Esophagus squamous epithelium (tissue), 5 donors: Measurements from ENCODE around the gene KIF18B. TPM values are rescaled to one million over a fixed set of nuclear protein-coding genes. Genes with fewer than 3 reads are reported as not detected.

Experiments
- DNase-seq: peaks from one replicate; lab custom pipeline; 2025; lab: John Stamatoyannopoulos, UW
- H3K27ac ChIP-seq, 4 donors: fragments of 200-600 bp; sonication (generic); one replicate each; pipeline ENCODE4 v1.5.1; 2016 to 2019; ENCODE audit warnings: mild to moderate bottlenecking in 1 of 4
- H3K27me3 ChIP-seq, 4 donors: fragments of 200-600 bp; sonication (generic); 1 replicate in 3 of 4; 2 replicates in 1 of 4; pipeline versions ENCODE4 v1.5.1 to v1.6.0; 2017 to 2021; ENCODE audit warnings: antibody characterized with exemption in 1 of 4
- H3K36me3 ChIP-seq, 3 donors: fragments of 200-600 bp; sonication (generic); one replicate each; pipeline ENCODE4 v1.5.1; 2016 to 2019
- H3K4me1 ChIP-seq, 3 donors: fragments of 200-600 bp; sonication (generic); one replicate each; pipeline ENCODE4 v1.5.1; 2017 to 2019
- H3K4me3 ChIP-seq, 4 donors: fragments of 200-600 bp; sonication (generic); 1 replicate in 3 of 4; 2 replicates in 1 of 4; pipeline ENCODE4 v1.5.1; 2016 to 2019; ENCODE audit warnings: mild to moderate bottlenecking in 2 of 4, moderate library complexity in 1 of 4
- H3K9me3 ChIP-seq, 3 donors: fragments of 200-600 bp; sonication (generic); one replicate each; pipeline ENCODE4 v1.5.1; 2016 to 2019
- CTCF ChIP-seq, 6 experiments: fragments of 450-650 bp in 4 of 6; fragments of 200-600 bp in 2 of 6; sonication (generic) in 2 of 6; IDR thresholded peaks; one replicate each; pipeline ENCODE4 v1.5.1; 2016 to 2019; ENCODE audit warnings: antibody characterized with exemption in 6 of 6, mild to moderate bottlenecking in 4 of 6, moderate library complexity in 4 of 6
- POLR2A ChIP-seq, 4 donors: fragments of 450-650 bp; IDR thresholded peaks; one replicate each; pipeline ENCODE4 v1.6.1; 2017; ENCODE audit warnings: antibody characterized with exemption in 4 of 4, mild to moderate bottlenecking in 4 of 4, moderate library complexity in 3 of 4
- WGBS, 2 donors: methylation state at CpG; one replicate each; pipeline ENCODE4 v1.1.5; 2018; 5-methylcytosine and 5-hydroxymethylcytosine counted together
- intact Hi-C: fragments of 100-400 bp; cut with DNase I; formaldehyde crosslinking; loops from one replicate; pipeline ENCODE4 v1.15.0; 2022
- total RNA-seq, 4 donors: library from RNA; depleted of rRNA; stranded (reverse); fragments of >200 nt; gene quantifications; one replicate each; pipeline ENCODE4 v1.1.0, GENCODE V29; 2016
- donor health status: DM: yes; HTN: yes; CAD: no.

KIF18B gene
- total RNA-seq, 4 donors from 2014 or later, result 3.3 to 11.1 (median 4.8) TPM

- WGBS, 2 donors, result 88 to 93% methylated on average over 3 to 5 of the region's 8 CpGs
- Histone ChIP-seq H3K27ac (no peak overlapping the region), H3K36me3 (peaks cover 0 to 49% (median 0%) of the 10 kb centered on the region in 3 donors), H3K4me1 (no peaks in the 10 kb centered on the region), H3K27me3 (no peaks in the 10 kb centered on the region), H3K9me3 (no peaks in the 10 kb centered on the region), H3K4me3 (no peak overlapping the region)
- no peak for DNase-seq
- no peak for TF ChIP-seq POLR2A (IDR thresholded peaks at IDR 0.05)
- no peak for TF ChIP-seq CTCF (IDR thresholded peaks at IDR 0.05)
- intact Hi-C loops, result loop anchor here (5.0 kb wide), 1 partner anchor 85 kb away; no protein-coding TSS in a partner anchor
These were observed 15.3 kb downstream of the KIF18B start for GRCh38 chr17:44932096-44932786.

GRCh38 chr17:44931376-44931775 lies 16.2 kb downstream of the KIF18B start:
- H3K4me1 ChIP-seq, result no peaks in the 10 kb centered on the region
- no peak overlapping the region for H3K27ac ChIP-seq
- no peaks in the 10 kb centered on the region for H3K27me3 ChIP-seq
- H3K9me3 ChIP-seq, result no peaks in the 10 kb centered on the region
- peaks cover 0 to 49% (median 0%) of the 10 kb centered on the region in 3 donors for H3K36me3 ChIP-seq
- TF ChIP-seq POLR2A (IDR thresholded peaks at IDR 0.05), result no peak
- no peak for TF ChIP-seq CTCF (IDR thresholded peaks at IDR 0.05)
- WGBS, 2 donors, result 89 to 94% methylated on average over 2 to 3 of the region's 5 CpGs
- DNase-seq, result no peak
- no peak overlapping the region for H3K4me3 ChIP-seq
- intact Hi-C loops, result loop anchor here (5.0 kb wide), 1 partner anchor 86 kb away; no protein-coding TSS in a partner anchor

DNA sequence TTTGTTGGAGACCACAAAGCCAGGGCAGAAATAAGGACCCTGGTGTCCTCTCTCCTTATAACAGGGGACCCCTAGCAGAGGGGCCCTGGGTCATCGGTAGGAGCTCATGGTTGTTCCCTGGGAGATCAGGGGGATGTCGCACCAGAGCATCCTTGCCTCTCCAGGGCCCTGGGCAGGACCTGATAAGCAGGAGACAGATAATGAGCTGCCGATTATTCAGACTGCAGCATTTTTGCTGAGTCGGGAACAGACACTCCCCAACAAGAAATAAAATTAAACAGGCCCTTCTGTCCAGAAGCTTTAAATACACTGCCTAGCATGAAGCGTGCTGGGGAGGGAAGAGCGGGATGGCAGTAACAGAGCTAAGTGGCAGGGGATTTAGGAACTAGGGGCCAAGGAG lies 16.9 kb downstream of the KIF18B start:
- intact Hi-C loops, result loop anchor here (5.0 kb wide), 1 partner anchor 87 kb away; no protein-coding TSS in a partner anchor
- no peak for TF ChIP-seq CTCF (IDR thresholded peaks at IDR 0.05)
- no peak for TF ChIP-seq POLR2A (IDR thresholded peaks at IDR 0.05)
- 86 to 100% methylated on average over 4 of the region's 6 CpGs for WGBS, 2 donors
- Histone ChIP-seq H3K4me1 (no peaks in the 10 kb centered on the region), H3K9me3 (no peaks in the 10 kb centered on the region), H3K27ac (no peak overlapping the region), H3K4me3 (no peak overlapping the region), H3K27me3 (no peaks in the 10 kb centered on the region), H3K36me3 (peaks cover 0 to 50% (median 0%) of the 10 kb centered on the region in 3 donors)
- no peak for DNase-seq

DNA sequence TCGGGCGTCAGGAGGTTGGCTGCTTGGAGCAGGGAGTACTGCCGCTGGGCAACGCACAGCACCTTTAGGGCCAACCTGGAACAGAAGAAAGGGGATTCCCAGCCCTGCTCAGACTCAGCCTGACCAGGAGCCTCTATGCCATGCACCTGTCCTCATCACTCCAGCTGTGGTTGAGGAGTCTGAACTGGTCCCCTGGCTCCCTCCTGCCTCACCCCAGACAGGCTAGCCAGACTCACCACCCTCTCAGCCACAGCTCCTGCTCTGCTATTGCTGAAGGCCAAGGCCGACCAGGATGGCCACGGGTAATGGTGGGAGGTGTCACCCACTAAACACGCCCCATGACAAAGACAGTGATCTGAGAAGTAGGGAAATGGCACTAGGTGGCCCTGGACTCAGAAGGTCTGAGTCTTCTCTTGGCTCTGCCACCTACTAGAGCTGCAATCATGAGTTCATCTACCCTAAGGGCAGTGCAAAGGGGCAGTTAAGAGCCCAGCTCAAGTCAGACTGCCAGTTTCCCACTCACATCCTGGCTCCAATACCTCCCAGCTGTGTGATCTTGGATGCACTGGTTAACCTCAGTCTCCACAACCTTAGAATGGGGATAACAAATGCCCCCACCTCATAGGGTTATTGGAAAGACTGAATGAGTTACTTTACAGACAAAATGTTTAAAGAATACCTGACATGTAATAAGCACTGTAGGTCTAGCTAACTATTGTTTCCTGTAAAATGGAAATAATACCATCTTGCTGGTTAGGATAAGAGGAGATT lies 18.4 kb downstream of the KIF18B start:
- no peak for DNase-seq
- no peaks in the 10 kb centered on the region for H3K27me3 ChIP-seq
- H3K4me3 ChIP-seq, result no peak overlapping the region
- peaks cover 0 to 43% (median 0%) of the 10 kb centered on the region in 3 donors for H3K36me3 ChIP-seq
- no peaks in the 10 kb centered on the region for H3K4me1 ChIP-seq
- intact Hi-C loops, result no loop called here
- TF ChIP-seq CTCF (IDR thresholded peaks at IDR 0.05) (no peak), POLR2A (IDR thresholded peaks at IDR 0.05) (no peak)
- no peaks in the 10 kb centered on the region for H3K9me3 ChIP-seq
- no peak overlapping the region for H3K27ac ChIP-seq
- WGBS, 2 donors, result 100% methylated on average over 1 of the region's 7 CpGs; no CpG with 5 or more reads in 1 of the 2 donors

DNA sequence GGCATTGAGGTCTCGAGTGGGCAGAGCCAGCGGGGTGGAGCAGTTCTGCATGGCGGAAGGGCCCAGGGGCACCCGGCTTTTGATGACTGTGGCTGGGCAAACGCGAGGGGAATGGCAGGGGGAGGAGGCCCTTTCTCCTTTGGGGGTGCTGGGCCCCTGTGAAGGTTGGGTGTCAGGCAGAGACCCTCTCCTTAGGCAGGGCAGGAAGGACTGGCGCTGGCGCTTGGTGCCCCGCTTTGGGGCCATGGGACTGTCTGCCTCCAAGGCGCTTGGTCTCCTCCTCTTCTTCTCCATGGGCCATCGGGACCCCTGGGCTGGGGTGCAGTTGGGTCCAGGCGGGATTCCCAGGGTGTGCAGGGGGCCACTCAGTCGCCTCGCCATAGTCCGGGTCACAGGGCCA lies 19.4 kb downstream of the KIF18B start:
- intact Hi-C loops, result no loop called here
- no peak for TF ChIP-seq CTCF (IDR thresholded peaks at IDR 0.05)
- H3K4me1 ChIP-seq, result no peaks in the 10 kb centered on the region
- peaks cover 0 to 33% (median 0%) of the 10 kb centered on the region in 3 donors for H3K36me3 ChIP-seq
- WGBS, 2 donors, result 95% methylated on average over 3 of the region's 15 CpGs; no CpG with 5 or more reads in 1 of the 2 donors
- no peaks in the 10 kb centered on the region for H3K9me3 ChIP-seq
- DNase-seq, result no peak
- no peaks in the 10 kb centered on the region for H3K27me3 ChIP-seq
- H3K4me3 ChIP-seq, result no peak overlapping the region
- no peak overlapping the region for H3K27ac ChIP-seq
